Activated effector memory CD4-positive, alpha-beta T cell treated with Interleukin-2 at 50 U/mL for 16 hours (primary cell): Measurements from ENCODE around the gene GNAZ.

ENCODE experiments used
- DNase-seq: peaks from one replicate; pipeline ENCODE4 v3.0.0-alpha.2; 2020

GNAZ gene

DNA sequence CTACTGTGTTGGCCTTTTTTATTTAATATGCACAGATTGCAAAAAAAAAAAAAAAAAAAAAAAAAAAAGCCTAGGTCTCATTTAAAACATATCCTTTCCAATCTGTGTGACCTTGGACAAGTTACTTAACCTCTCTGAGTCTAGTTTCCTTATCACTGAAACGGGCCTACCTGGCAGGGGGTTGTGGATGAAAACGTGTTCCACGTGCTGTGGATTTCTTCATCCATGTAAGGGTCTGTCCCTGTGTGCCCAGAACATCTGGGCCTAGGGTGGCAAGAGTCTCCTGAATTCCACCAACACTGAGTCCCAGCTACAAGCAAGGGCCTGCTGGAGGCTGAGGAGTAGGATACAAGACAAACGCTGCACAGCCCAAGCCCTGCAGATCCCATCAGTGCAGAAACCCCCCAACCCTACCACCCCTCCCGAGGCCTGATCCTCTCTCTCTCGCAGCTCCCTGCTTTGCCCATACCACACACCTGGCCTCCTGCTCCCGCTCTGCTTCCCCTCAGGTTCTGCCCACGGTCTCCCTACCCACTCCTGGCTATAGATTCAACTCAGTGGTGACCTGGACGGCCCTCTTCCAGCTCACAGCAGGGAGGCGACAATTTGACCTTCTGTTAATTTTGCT is 4.7 kb upstream of the GNAZ start:
- DNase-seq, result no peak

DNA sequence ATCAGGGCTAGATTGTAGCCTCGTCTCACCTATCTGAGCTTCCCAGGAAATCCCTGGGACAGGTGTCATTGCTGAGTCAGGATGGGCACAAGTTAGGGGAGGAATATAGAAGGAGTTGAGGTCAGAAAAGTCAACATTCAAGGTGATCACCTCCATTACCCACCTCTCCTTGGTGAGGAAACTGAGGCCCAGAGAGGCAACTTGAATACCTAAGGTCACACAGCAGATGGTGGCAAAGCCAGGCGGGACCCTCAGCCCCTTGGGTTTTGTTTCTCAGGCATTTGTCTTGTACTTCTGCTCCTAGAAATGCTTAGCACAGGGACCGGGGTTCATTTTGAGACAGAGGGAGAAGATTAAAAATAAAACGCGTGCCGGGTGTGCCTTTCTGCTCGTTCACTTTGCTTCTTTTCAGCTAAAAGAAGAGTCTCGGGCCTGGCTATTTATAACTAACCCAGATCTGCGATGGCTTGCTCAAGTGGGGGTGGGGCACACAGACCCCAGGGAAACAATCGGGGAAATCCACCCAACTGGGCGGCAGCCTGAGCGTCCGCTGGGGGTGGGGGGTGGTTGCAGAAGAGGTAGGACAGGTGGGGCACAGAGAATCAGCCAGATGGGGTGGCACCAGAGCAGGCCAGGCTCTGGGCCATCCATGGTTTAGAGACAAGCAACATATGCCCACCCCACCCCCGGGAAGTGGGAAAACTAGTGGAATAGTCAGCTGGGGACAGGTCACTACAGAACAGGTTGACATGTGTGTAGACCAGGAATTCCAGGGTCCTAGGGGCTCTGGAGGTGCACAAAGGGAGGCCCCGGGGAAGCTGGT is 3.9 kb upstream of the GNAZ start:
- no peak for DNase-seq

DNA sequence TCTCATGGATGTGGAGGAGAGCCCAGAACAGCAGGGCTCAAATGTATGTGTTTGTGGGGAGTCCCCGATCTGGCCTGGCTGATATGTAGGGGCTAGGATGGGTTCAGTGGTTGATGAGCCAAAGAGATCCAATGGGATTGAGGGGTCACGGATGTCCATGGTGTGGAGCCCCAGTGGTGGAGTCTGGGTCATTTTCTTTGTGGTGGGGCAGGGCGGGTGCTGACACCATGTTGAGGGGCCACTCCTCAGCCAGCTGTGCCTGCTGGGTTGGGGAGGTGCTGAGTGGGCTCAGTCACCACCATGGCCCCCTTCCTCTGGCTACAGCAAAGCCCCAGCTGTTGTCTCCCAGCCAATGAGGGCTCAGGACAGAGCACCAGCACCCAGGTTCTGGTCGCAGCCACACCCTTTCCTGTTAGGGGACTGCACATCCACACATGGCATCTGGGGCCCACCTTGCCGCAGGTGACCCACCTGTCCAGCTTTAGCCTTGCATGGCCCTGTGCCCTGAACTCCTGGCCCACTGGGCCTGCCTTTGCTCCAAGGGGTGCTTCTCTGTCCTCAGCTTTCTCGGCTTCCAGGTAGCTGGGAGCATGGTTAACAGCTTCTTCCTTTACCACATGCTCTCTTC is 3.2 kb upstream of the GNAZ start:
- DNase-seq, result no peak

DNA sequence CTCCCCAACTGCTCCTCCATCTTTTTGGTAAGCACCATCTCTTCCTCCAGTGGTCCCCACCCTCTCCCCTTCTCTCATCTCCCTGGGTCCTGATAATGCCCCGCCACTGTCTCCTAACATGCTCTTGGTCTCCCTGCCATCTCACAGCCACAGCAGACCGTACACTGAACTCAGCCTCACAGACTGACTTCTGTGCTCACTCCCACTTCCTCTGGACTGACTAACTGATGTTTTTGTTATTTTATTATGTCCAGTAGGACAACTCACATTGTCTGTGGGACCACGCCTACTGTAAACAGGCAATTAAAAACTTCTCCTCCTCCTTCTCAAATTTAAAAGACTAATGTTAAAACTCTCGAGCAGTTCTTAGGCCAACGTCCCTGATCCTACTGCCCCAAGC is 2.6 kb upstream of the GNAZ start:
- DNase-seq, result no peak

DNA sequence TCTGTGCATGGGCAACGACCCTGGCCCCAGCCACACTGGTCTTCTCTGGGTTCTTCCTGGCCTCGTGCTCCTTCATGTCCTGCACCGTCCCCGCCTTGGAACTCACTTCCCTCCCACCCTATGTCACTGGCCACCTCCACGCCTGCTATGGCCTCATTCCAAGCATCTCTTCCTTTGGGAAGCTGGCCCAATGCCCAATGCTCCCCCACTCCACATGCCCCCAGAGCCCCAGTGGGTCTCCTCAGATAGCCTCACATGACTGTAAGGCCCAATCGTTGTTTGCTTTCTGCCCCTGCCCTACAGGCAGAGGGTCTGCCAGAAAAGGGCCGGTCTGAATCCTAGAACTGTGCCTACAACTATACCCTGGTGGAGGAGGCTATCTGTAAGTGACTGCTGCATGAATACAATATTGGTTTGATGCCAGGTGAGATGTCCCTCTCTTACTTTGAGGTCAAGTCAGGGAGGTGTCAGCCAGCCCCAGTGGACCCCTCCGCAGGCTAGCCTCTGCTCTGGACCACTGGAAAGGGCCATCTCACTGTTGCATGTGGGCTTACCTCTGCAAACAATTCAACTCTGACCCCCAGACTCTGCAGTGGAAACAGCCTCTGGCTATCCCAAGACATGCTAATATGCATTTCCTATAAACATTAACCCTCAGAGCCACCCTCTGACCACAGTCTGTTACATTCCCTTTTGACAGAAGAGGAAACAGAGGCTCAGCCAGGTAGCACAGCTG is 2.1 kb upstream of the GNAZ start:
- no peak for DNase-seq

DNA sequence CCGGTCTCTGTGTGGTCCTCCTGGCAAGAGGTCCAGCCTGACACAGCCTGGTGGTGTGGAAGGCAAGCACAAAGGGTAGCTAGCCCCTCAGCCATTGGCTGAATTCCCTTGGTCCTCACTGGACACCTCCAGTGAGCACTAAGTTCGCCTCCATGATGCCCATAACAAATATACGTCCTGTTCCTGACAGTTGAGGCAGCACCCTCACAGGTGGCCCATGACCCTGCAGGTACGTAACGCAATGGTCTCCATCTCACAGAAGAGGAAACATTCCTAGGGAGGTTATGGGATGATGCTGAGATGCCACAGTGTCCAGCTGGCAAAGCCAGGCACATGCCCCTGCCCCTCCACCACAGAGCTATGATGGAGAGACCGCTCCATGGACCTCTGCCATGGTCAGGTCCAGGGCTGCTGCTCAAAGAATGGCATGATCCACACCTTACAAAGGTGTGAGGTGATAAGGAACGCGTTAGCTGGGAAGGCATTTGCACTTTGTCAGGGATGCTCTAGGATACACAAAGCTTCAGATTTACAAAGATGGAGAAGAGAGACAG is 1.4 kb upstream of the GNAZ start:
- no peak for DNase-seq

DNA sequence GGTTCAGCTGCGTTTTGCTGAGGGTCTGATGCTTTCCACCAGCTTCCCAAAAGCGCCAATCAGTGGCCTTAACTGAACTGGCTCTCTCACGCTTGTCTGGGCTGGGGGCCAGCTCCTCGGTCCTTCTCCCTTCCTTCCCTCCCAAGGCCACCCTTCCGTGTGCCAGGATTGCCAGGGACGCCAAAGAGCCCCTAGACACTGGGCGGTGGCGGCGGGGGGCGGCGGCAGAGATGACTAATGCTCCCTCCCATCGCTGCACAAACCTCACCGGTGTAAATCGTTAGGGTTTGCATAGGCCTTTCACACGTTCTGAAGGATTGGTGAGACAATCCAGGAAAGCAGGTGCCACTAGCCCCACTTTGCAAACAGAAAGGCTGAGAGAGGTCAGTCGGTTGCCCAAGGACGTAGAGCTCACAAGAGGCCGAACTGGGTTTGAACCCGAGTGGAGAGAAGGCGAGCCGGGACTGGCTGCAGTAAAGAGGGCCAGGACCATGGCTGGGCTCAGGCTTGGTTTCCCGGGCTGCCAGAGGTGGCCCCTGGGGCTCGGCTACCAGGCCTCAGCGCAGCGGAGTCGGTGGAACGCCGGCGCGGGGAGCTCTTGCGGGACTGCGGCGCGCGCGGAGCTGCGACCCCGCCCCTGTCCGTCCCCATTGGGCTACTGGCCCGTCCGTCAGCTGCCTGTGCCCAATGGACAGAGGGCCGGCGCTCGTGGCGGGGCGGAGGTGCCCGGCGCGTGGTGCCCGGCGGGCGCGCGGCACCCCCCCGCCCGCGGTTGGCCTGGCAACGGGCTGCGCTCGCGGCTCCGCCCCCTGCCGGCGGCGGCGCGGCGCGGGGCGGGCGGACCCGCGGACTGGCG is 589 bp upstream of the GNAZ start:
- DNase-seq, result peak; percentile 85

DNA sequence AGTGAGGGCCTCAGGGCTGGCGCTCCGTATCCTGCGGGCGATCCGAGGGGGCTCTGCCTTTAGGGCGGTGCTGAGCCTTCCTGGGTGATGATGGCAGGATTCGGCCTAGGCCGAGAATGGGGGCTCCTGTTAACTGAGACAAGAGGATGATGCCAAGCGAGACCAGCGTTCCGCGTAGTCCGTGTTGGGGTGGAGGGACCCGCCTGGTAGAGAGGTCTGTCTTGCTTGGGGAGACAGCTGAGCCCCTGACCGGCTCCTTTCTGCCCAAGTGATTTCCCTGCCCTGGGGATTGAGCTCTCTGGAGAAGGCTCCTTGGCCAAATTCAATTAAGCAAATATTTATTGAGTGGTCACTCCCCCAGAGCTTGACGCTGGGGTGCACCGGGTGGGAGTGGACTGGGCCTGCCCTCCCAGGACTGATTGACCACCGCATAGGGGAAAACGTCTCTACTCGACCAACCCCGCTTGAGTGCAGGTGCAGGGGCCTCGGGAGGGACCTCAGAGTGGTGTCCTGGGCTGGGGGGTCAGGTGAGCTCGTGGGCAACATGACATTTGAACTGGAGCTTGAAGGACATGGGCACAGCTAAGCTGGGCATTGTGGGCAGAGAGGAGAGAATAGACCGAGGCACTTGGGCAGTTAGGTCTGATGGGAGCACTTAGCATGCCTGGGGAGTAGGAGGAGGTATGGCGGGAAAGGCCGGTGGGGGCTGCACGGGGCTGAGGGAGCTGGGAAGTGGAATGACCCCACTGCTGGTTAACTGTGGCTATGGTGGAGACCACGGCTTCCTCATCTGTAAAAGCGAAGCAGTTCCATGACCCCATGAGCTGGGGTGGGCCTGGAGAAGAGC is 1.1 kb downstream of the GNAZ start:
- DNase-seq, result no peak

DNA sequence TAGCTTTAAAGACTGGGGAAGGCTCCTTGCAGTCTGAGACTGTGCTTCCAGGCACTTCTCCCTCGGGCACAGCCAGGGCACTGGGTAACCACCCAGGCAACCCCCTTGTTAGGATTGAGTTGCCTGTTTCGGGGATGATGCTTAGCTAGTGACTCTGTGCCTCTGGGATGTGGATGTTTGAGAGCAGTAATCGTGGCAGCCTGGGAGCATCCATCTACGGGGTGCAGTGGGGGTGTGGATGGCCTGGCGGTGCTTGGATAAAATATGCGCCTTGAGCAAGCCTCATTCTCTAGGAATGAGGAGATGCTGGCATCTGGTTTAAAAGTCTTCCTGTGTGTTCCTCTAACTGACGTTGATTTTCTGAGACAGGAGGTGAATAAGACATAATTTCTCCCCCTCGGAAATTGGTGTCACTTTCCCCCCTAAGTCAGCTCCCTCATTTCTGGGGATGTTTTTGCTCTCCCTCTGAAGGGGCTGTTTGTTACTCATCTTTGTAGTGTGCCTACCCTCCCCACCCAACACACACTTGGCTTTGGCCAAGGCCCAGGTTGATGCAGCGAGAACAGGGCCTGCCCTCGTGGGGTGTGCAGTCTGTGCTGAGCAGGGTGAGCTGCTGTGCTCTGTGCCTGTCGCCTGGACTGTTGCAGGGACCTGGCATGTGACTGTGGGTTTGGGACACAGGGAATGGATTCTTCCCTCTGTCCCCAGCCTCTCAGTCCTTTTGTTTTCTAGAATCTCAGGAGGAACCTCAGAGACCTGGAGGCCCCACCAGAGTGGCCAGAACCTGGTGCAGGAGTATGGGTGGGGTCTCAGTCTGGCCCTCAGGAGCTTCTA is 2.0 kb downstream of the GNAZ start:
- no peak for DNase-seq

DNA sequence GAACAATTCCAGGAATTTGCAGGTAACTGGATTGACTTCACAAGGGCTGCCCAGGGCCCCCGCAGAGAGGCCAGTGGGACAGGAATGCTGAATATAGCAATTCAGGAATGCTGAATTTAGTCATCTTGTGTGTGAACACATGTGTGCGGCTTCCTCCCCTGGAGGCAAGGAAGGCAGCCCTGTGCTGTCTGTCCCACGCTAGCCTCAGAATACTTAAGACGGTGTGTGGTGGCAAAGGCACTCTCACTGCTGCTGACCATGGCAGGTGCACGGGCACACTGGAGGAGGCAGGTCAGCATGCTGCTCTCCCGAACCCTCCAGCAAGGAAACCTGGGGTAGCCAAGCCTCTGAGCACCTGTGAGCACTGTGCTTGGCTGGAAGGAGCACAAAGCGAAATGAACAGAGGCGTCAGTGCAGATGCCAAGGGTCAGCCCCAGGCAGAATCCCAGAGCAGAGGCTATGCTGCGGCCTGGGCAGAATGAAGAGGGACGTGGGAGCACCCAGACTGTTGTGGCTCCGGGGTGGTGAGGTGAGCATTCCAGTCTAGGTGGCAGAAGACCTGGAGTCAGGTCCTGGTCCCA is 2.7 kb downstream of the GNAZ start:
- no peak for DNase-seq

DNA sequence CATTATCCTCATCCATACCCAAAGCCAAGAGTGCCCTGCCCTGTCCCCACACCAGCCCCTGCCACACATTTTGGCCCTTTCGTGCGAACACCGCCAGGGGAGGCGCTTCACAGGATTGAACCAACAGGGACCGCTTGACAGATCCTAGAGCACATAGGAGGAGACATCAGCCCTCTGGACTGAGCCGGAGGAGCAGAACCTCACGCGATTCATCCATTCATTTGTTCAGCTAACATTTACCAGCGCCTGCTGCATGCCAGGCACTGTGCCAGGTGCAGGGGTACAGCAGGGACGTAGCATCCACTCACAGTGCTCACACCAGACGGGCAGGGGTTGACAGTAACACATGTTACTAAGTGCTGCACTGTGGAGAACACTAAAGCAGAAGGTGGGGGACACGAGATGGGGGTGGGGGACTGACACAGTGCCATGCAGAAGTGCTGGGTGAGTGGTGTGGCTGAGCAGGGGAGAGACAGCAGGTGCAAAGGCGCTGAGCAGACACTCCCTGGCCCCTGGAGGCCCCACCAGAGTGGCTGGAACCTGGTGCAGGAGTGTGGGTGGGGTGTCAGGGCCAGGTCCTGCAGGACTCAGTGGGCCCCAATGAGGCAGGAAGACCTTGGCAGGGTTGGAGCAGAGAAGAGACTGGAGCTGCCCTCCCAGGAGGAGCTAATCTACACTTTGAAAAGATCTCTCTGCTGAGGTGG is 3.4 kb downstream of the GNAZ start:
- DNase-seq, result no peak

DNA sequence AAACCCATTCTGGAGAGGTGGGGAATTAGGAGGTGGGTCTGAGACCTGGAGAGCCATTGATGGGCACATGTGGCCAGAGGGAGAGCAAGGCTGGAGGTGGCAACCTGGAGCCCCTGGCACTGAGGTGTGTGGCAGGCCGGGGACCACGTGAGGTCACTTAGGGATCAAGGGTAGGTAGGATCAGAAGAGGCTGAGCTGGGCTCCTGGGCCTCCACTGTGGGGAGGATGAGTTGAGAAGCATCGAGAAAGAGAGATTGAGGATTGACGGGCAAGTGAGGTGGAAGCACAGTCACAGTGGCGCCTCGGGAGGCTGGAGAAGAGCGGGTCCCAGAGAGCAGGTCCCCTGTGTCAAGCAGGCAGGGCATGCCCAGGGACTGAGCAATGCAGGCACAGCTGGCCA is 4.1 kb downstream of the GNAZ start:
- no peak for DNase-seq

DNA sequence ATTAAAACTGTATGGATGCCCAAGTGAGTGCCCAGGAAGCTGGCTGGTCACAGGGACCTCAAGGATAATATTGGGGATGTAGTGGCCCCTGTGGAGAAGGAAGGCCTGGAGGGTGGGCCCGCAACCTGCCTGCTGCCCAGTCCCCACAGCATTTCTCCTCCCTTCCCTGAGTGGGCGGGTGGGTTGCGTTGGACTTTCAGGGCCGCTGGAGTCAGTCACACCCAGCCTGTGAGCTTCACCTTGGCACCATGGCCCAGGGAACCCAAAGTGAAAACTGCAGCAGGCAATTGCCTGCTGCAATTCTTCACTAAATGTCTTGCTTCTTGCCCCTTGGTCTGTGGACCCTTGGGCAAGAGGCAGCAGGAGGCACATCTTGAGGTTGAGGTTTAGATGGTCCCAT is 4.7 kb downstream of the GNAZ start:
- no peak for DNase-seq

DNA sequence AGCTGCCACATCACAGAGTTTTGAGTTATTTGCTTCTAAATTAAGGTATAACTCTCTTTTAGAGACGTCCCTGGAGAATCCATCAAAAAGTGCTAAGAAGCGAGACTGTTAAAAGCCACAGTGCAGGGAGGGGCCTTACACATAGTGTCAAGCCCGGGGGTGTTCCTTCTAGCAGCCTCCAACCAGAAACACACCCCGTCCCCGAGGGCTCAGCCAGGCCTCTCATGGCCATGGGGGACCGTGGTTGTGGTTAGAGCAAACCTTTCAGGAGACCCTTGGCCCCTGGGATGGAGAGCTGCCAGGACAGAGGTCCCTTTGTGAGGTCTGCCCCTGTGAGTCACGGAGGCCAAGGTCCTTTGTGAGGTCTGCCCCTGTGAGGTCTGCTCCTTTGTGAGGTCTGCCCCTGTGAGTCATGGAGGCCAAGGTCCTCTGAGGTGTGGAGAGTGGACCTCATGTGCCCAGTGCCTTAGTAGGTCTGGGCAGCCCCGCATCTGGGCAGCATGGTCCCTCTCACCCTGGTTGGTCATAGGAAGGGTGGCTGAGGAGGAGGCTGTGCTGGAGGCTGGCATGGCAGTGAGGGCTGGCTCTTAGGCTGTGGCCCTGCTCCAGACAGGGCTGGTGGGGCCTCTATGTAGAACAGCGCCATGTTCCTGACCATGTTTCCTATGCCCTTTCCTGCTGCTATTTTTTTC is 5.4 kb downstream of the GNAZ start:
- DNase-seq, result no peak

DNA sequence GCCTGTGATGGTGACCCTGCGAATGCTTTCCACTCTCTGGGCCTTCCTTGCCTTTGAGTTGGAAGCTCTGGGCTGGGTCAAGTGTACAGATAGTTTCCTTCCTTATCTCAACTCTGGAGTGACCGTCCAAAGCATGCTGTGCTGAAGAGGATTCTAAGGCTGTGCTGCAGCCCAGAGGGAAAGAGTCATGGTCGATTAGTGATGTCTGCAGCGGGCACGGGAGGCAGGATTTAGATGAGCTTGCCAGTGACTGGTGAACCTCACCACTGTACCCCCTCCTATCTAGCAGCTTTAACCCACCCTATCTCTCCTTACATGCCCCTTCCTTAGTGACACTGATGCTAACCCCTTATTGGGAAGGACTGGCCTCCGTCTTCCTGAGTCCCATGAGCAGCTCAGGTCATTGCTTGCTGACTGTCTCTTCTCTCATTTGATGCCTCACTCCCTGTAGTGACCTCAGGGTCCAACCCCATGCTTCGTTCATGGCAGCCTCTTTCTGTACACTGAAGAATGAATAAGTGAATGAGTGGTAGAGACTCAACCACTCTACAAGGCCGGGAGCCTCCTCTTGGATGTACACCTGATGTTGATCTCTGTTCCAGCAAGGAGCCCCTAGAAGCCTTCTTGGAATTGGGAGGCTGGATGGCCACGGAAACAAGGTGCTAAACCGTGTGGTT is 6.7 kb downstream of the GNAZ start:
- DNase-seq, result no peak

DNA sequence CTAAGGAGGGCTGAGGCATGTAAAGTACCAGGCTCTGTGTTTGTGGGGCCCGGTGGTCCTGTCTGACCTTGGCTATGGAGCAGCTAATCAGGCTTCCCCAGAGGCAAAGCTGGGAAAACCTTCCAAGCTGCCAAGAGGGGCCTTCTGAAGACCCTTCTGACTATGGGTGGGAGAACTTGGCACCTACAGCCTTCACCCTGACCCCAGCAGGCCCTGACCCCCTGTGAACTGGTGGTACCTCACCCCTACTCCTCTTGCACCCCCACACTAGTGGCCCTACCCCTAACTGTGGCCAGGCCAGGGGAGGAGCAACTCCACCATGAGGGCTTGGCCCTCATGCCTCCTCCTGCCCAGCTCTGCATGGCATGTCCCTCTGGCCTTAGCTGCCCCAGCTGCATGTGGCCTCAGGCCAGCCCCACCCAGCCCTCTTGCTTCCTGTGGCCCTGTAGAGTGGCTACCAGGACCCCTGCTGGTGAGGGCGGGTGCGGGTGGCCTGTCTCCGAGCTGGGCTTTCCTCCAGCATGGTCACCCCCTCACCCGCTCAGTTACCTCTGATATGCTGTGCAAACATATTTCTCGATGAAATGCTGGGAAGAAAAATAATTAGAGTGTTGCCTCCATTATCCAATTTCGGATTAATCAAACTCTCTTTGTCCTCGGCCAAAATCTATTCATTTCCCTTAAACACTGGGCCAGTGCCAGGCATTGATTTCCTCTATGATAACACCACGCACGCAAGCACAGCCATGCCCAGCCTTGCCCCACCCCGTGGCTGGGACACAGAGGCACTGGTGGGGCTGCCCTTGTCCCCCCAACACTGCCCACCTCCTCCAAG is 7.5 kb downstream of the GNAZ start:
- no peak for DNase-seq

DNA sequence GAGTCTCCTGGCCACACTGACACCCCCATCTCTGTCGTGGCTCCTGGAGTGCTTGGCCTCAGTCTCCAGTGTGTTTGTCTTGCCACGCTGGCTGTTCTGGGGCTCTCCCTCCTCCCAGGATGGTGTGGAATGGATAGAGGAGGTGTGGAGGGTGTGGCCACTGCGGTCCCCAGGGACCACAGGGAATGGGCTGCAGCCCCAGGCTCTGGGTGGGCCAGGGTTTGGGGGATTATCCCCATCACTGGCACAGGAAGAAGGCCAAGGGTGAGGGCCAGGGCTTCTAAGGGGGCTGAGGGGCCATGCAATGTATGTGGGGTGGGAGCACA is 8.1 kb downstream of the GNAZ start:
- DNase-seq, result no peak
